SK-N-SH treated with all-trans-retinoic acid at 6 μM for 48 hours (cell line): ENCODE data around the gene HES3.

ENCODE experiments used
- ATAC-seq: fragments of 200-7000 bp; cut with Tn5 transposase; 3 replicates; pipeline ENCODE4 v1.9.1; 2020; ENCODE audit warnings: mild to moderate bottlenecking, moderate library complexity
- ARNTL ChIP-seq: fragments of 450-650 bp; formaldehyde crosslinking; IDR thresholded peaks from 2 replicates; pipeline ENCODE4 v1.5.0; 2020; ENCODE audit warnings: low read depth, mild to moderate bottlenecking, moderate library complexity, borderline replicate concordance
- BACH2 ChIP-seq: fragments of 250-450 bp; sonication (Bioruptor Pico); IDR thresholded peaks from 2 replicates; pipeline ENCODE4 v1.9.0; 2021; ENCODE audit warnings: mild to moderate bottlenecking, borderline replicate concordance
- CREB5 ChIP-seq: fragments of 250-450 bp; sonication (Bioruptor Pico); IDR thresholded peaks from 2 replicates; pipeline ENCODE4 v1.5.1; 2020; ENCODE audit warnings: low read depth, mild to moderate bottlenecking, moderate library complexity
- CSDC2 ChIP-seq: fragments of 250-450 bp; sonication (Bioruptor Pico); IDR thresholded peaks from 2 replicates; pipeline ENCODE4 v1.5.0; 2020; ENCODE audit warnings: mild to moderate bottlenecking, moderate library complexity
- ESRRG ChIP-seq: fragments of 250-450 bp; sonication (Bioruptor Pico); IDR thresholded peaks from 2 replicates; pipeline ENCODE4 v1.6.1; 2021; ENCODE audit warnings: mild to moderate bottlenecking
- GLIS3 ChIP-seq: fragments of 250-450 bp; sonication (Bioruptor Pico); IDR thresholded peaks from 2 replicates; pipeline ENCODE4 v1.5.0; 2020; ENCODE audit warnings: mild to moderate bottlenecking, moderate library complexity
- ISL1 ChIP-seq: fragments of 250-450 bp; sonication (Bioruptor Pico); IDR thresholded peaks from 2 replicates; pipeline ENCODE4 v2.1.2; 2022; ENCODE audit warnings: mild to moderate bottlenecking, moderate library complexity
- OSR1 ChIP-seq: fragments of 250-450 bp; sonication (Bioruptor Pico); IDR thresholded peaks from 2 replicates; pipeline ENCODE4 v1.8.0; 2022; ENCODE audit warnings: moderate library complexity, mild to moderate bottlenecking, inconsistent platforms
- PPARA ChIP-seq: fragments of 250-450 bp; sonication (Bioruptor Pico); IDR thresholded peaks from 2 replicates; pipeline ENCODE4 v1.5.0; 2020; ENCODE audit warnings: mild to moderate bottlenecking, borderline replicate concordance
- RARB ChIP-seq: fragments of 250-450 bp; sonication (Bioruptor Pico); IDR thresholded peaks from 2 replicates; pipeline ENCODE4 v1.8.0; 2021; ENCODE audit warnings: mild to moderate bottlenecking, moderate library complexity
- SNAI2 ChIP-seq: fragments of 250-450 bp; sonication (Bioruptor Pico); IDR thresholded peaks from 2 replicates; pipeline ENCODE4 v1.5.0; 2020; ENCODE audit warnings: mild to moderate bottlenecking, moderate library complexity
- TCF4 ChIP-seq: fragments of 250-450 bp; sonication (Bioruptor Pico); IDR thresholded peaks from 2 replicates; pipeline ENCODE4 v1.8.0; 2021; ENCODE audit warnings: mild to moderate bottlenecking, moderate library complexity, borderline replicate concordance
- TOX ChIP-seq: fragments of 250-450 bp; sonication (Bioruptor Pico); IDR thresholded peaks from 2 replicates; pipeline ENCODE4 v1.8.0; 2021; ENCODE audit warnings: mild to moderate bottlenecking, moderate library complexity, borderline replicate concordance
- ZC3H10 ChIP-seq: fragments of 250-450 bp; sonication (Bioruptor Pico); IDR thresholded peaks from 2 replicates; pipeline ENCODE4 v1.5.1; 2021; ENCODE audit warnings: mild to moderate bottlenecking, moderate library complexity
- ZFP3 ChIP-seq: fragments of 250-450 bp; sonication (Bioruptor Pico); IDR thresholded peaks from 2 replicates; pipeline ENCODE4 v1.5.0; 2020; ENCODE audit warnings: mild to moderate bottlenecking, moderate library complexity
- ZFP30 ChIP-seq: fragments of 450-650 bp; formaldehyde crosslinking; IDR thresholded peaks from 2 replicates; pipeline ENCODE4 v1.5.0; 2022; ENCODE audit warnings: mild to moderate bottlenecking, moderate library complexity
- ZNF565 ChIP-seq: fragments of 450-650 bp; formaldehyde crosslinking; conservative IDR thresholded peaks from 2 replicates; pipeline ENCODE4 v1.5.0; 2020; ENCODE audit warnings: low read depth, mild to moderate bottlenecking, moderate library complexity
- ZNF70 ChIP-seq: fragments of 450-650 bp; formaldehyde crosslinking; IDR thresholded peaks from 2 replicates; pipeline ENCODE4 v1.5.0; 2020; ENCODE audit warnings: mild to moderate bottlenecking, moderate library complexity
- ZNF8 ChIP-seq: fragments of 450-650 bp; formaldehyde crosslinking; IDR thresholded peaks from 2 replicates; pipeline ENCODE4 v1.5.0; 2020; ENCODE audit warnings: mild to moderate bottlenecking, moderate library complexity
- TF ChIP-seq, protein P1 (sequence below): fragments of 250-450 bp; sonication (Bioruptor Pico); IDR thresholded peaks from 2 replicates; pipeline ENCODE4 v1.8.0; 2021; ENCODE audit warnings: low read depth, mild to moderate bottlenecking, moderate library complexity, borderline replicate concordance
- TF ChIP-seq, protein P2 (sequence below): fragments of 250-450 bp; sonication (Bioruptor Pico); IDR thresholded peaks from 2 replicates; pipeline ENCODE4 v1.8.0; 2020; ENCODE audit warnings: mild to moderate bottlenecking, moderate library complexity, borderline replicate concordance
- TF ChIP-seq, protein P3 (sequence below): fragments of 250-450 bp; sonication (Bioruptor Pico); IDR thresholded peaks from 2 replicates; pipeline ENCODE4 v1.5.0; 2020; ENCODE audit warnings: mild to moderate bottlenecking, moderate library complexity

The HES3 gene

DNA sequence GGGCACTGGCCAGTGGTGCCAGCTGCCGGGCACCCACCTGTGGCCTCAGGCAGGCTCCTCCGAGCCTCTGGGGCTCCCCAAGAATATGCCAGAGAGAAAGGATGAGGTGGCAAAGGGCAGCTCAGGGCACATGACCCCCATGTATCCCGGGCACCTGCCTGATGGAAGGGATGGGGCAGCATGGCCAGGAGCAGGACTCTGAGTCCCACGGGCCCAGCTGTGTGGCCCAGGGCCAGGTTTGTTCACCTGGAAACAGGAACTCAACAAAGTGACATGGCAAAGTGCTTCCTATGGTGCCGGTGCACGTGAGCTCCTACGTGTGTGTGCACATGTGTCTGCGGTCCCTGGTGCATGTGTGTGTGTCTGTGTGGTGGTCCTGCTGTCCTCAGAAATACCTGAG lies 26.4 kb downstream of the HES3 start (continued):
- TF ChIP-seq, protein P1, sequence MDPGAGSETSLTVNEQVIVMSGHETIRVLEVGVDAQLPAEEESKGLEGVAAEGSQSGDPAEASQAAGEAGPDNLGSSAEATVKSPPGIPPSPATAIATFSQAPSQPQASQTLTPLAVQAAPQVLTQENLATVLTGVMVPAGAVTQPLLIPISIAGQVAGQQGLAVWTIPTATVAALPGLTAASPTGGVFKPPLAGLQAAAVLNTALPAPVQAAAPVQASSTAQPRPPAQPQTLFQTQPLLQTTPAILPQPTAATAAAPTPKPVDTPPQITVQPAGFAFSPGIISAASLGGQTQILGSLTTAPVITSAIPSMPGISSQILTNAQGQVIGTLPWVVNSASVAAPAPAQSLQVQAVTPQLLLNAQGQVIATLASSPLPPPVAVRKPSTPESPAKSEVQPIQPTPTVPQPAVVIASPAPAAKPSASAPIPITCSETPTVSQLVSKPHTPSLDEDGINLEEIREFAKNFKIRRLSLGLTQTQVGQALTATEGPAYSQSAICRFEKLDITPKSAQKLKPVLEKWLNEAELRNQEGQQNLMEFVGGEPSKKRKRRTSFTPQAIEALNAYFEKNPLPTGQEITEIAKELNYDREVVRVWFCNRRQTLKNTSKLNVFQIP (CRISPR knock-in tag) = no peak
- no peak for TF ChIP-seq RARB (CRISPR knock-in tag)

DNA sequence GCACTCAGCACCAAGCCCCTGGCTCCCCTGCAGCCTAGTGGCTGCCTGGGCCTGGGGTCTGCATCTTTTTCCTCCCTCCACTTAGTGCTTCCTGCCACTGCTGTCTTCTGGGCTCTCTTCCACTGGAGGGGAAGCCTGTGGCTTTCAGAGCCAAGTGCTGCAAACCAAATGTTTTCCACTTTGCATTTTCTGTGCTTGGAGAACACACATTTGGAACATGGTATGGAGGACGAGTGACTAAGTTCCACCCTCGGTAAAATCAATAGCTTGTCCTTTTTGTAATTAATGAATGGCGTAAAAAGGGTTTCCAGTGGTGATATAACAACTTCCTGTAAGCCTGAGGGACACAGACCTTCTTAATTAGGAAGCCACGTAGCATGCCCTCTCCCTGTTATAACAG lies 27.0 kb downstream of the HES3 start:
- TF ChIP-seq GLIS3 (CRISPR knock-in tag) = no peak
- TF ChIP-seq PPARA (CRISPR knock-in tag) = no peak
- no peak for TF ChIP-seq TOX (CRISPR knock-in tag)
- no peak for TF ChIP-seq TCF4 (CRISPR knock-in tag)
- TF ChIP-seq ZNF565 = no peak
- TF ChIP-seq, protein P2, sequence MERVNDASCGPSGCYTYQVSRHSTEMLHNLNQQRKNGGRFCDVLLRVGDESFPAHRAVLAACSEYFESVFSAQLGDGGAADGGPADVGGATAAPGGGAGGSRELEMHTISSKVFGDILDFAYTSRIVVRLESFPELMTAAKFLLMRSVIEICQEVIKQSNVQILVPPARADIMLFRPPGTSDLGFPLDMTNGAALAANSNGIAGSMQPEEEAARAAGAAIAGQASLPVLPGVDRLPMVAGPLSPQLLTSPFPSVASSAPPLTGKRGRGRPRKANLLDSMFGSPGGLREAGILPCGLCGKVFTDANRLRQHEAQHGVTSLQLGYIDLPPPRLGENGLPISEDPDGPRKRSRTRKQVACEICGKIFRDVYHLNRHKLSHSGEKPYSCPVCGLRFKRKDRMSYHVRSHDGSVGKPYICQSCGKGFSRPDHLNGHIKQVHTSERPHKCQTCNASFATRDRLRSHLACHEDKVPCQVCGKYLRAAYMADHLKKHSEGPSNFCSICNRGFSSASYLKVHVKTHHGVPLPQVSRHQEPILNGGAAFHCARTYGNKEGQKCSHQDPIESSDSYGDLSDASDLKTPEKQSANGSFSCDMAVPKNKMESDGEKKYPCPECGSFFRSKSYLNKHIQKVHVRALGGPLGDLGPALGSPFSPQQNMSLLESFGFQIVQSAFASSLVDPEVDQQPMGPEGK (CRISPR knock-in tag) = no peak
- no peak for TF ChIP-seq ZNF8
- no peak for TF ChIP-seq OSR1 (CRISPR knock-in tag)
- TF ChIP-seq ARNTL (CRISPR knock-in tag) = no peak
- TF ChIP-seq ISL1 = no peak
- TF ChIP-seq CREB5 (CRISPR knock-in tag) = no peak
- no peak for TF ChIP-seq ZFP30 (CRISPR knock-in tag)
- no peak for ATAC-seq

- TF ChIP-seq TOX (CRISPR knock-in tag) (no peak), TCF4 (CRISPR knock-in tag) (no peak), GLIS3 (CRISPR knock-in tag) (no peak), ZFP3 (CRISPR knock-in tag) (no peak), OSR1 (CRISPR knock-in tag) (no peak), SNAI2 (no peak), CREB5 (CRISPR knock-in tag) (no peak), PPARA (CRISPR knock-in tag) (no peak)
- TF ChIP-seq, protein P2 (CRISPR knock-in tag) = no peak
- ATAC-seq = no peak
These were observed 27.6 kb downstream of the HES3 start for GRCh38 chr1:6271554-6271953.

- no peak for ATAC-seq
- TF ChIP-seq ZNF8 = no peak
- no peak for TF ChIP-seq ZC3H10 (CRISPR knock-in tag)
- no peak for TF ChIP-seq OSR1 (CRISPR knock-in tag)
- TF ChIP-seq, protein P3, sequence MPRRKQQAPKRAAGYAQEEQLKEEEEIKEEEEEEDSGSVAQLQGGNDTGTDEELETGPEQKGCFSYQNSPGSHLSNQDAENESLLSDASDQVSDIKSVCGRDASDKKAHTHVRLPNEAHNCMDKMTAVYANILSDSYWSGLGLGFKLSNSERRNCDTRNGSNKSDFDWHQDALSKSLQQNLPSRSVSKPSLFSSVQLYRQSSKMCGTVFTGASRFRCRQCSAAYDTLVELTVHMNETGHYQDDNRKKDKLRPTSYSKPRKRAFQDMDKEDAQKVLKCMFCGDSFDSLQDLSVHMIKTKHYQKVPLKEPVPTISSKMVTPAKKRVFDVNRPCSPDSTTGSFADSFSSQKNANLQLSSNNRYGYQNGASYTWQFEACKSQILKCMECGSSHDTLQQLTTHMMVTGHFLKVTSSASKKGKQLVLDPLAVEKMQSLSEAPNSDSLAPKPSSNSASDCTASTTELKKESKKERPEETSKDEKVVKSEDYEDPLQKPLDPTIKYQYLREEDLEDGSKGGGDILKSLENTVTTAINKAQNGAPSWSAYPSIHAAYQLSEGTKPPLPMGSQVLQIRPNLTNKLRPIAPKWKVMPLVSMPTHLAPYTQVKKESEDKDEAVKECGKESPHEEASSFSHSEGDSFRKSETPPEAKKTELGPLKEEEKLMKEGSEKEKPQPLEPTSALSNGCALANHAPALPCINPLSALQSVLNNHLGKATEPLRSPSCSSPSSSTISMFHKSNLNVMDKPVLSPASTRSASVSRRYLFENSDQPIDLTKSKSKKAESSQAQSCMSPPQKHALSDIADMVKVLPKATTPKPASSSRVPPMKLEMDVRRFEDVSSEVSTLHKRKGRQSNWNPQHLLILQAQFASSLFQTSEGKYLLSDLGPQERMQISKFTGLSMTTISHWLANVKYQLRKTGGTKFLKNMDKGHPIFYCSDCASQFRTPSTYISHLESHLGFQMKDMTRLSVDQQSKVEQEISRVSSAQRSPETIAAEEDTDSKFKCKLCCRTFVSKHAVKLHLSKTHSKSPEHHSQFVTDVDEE (CRISPR knock-in tag) = no peak
- no peak for TF ChIP-seq TCF4 (CRISPR knock-in tag)
- no peak for TF ChIP-seq RARB (CRISPR knock-in tag)
- TF ChIP-seq ESRRG (CRISPR knock-in tag) = no peak
- no peak for TF ChIP-seq BACH2 (CRISPR knock-in tag)
- TF ChIP-seq TOX (CRISPR knock-in tag) = no peak
- TF ChIP-seq CSDC2 (CRISPR knock-in tag) = no peak
- no peak for TF ChIP-seq ZNF565
- no peak for TF ChIP-seq ZFP3 (CRISPR knock-in tag)
- no peak for TF ChIP-seq ISL1
- no peak for TF ChIP-seq GLIS3 (CRISPR knock-in tag)
- TF ChIP-seq, protein P1 (CRISPR knock-in tag) = no peak
- no peak for TF ChIP-seq ZNF70 (CRISPR knock-in tag)
These were observed 28.5 kb downstream of the HES3 start for GRCh38 chr1:6272452-6272851.
